ENCODE measurements around the gene SIM2. TPM values are rescaled to one million over a fixed set of nuclear protein-coding genes. Genes with fewer than 3 reads are reported as not detected.
A peak's percentile ranks its signal among the peaks of the same experiment; 100 is the strongest.

SIM2 gene
- total and polyA plus RNA-seq, 2 of the 13 experiments (the other 11 are each of a cell fraction or from before 2014, with no cell fraction given): 0.36 to 0.53 TPM

DNA sequence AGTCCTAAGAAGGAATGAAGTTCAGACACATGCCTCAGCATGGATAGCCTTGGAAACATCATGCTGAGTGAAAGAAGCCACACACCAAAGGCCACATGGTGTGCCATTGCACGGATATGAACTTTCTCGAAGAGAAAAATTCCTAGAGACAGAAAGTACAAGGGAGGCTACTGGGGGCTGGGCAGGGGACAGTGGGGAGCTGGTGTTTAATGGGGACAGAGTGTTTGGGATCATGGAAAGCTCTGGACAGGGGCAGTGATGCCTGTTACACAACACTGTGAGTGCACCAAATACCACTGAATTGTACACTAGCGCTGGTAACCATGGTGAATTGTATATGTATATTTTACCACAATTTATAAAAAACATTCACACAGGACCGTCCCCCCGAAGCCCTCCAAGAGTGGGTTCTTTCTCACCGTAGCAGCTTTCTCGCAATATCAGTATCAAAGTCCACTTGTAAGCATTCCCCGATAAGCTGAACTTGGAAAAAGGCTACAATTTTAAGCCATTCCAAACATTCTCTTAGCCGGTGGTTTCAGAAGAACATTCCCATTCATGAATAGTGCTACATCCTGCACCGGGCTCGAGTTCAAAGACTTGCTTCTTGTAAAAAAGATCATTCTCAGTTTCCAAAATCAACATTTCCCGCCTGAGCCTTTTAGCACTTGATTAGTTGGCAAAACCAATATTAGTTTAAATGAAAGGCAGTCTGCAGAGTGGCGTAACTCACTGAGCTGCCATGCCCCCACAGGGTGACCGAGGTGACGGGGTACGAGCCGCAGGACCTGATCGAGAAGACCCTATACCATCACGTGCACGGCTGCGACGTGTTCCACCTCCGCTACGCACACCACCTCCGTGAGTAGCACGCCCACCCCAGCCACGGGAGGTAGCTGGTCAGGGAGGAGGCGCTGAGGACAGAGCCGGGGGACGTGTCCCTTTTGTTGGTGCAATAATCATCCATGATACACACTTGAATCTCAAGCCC, 31.7 kb downstream of the SIM2 start (continued):
- TF ChIP-seq, protein P1, sequence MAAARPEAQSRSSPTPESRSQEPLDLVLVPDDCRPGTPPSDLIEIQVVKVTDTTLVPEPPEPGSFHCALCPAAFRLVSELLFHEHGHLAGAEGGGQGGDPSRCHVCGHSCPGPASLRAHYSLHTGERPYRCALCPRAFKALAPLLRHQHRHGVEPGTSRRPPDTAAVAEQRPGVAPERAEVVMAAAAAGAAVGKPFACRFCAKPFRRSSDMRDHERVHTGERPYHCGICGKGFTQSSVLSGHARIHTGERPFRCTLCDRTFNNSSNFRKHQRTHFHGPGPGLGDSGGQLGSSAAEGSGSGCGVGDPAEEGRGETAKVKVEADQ (CRISPR knock-in tag; IDR thresholded peaks at IDR 0.05; ENCODE audit: borderline replicate concordance): no peak
- TF ChIP-seq, protein P2, sequence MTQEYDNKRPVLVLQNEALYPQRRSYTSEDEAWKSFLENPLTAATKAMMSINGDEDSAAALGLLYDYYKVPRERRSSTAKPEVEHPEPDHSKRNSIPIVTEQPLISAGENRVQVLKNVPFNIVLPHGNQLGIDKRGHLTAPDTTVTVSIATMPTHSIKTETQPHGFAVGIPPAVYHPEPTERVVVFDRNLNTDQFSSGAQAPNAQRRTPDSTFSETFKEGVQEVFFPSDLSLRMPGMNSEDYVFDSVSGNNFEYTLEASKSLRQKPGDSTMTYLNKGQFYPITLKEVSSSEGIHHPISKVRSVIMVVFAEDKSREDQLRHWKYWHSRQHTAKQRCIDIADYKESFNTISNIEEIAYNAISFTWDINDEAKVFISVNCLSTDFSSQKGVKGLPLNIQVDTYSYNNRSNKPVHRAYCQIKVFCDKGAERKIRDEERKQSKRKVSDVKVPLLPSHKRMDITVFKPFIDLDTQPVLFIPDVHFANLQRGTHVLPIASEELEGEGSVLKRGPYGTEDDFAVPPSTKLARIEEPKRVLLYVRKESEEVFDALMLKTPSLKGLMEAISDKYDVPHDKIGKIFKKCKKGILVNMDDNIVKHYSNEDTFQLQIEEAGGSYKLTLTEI (CRISPR knock-in tag; conservative IDR thresholded peaks at IDR 0.05): no peak
- TF ChIP-seq, protein P3, sequence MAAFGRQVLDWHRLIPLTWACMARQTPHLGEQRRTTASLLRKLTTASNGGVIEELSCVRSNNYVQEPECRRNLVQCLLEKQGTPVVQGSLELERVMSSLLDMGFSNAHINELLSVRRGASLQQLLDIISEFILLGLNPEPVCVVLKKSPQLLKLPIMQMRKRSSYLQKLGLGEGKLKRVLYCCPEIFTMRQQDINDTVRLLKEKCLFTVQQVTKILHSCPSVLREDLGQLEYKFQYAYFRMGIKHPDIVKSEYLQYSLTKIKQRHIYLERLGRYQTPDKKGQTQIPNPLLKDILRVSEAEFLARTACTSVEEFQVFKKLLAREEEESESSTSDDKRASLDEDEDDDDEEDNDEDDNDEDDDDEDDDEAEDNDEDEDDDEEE (CRISPR knock-in tag; IDR thresholded peaks at IDR 0.05): 0 out of 2 replicates have a peak, but pooled peaks have one; percentile 37
- TF ChIP-seq SMAD9 (CRISPR knock-in tag; IDR thresholded peaks at IDR 0.05): no peak
- peak; percentile 85 for TF ChIP-seq PHF21A (CRISPR knock-in tag; IDR thresholded peaks at IDR 0.05)
- TF ChIP-seq SMC3 (IDR thresholded peaks at IDR 0.05; ENCODE audit: low read length): 0 out of 2 replicates have a peak, but pooled peaks have one; percentile 3
- no peak for TF ChIP-seq ZNF343 (CRISPR knock-in tag; IDR thresholded peaks at IDR 0.05)
- no peak for TF ChIP-seq KDM5A (IDR thresholded peaks at IDR 0.05; ENCODE audit: borderline replicate concordance, low read length)
- 0 out of 2 replicates have a peak, but pooled peaks have one; percentile 27 for TF ChIP-seq ZNF543 (CRISPR knock-in tag; IDR thresholded peaks at IDR 0.05)
- TF ChIP-seq ZNF775 (CRISPR knock-in tag; IDR thresholded peaks at IDR 0.05; ENCODE audit: borderline replicate concordance): no peak
- TF ChIP-seq ZNF878 (CRISPR knock-in tag; IDR thresholded peaks at IDR 0.05): no peak
- no peak for TF ChIP-seq CC2D1A (CRISPR knock-in tag; IDR thresholded peaks at IDR 0.05)
- TF ChIP-seq NR2F1 (CRISPR knock-in tag; IDR thresholded peaks at IDR 0.05): no peak
- peak; percentile 25; the same call in 1 of the 2 replicates for TF ChIP-seq KDM2A (CRISPR knock-in tag; IDR thresholded peaks at IDR 0.05; ENCODE audit: borderline replicate concordance, low read depth)
- TF ChIP-seq ZNF460 (CRISPR knock-in tag; IDR thresholded peaks at IDR 0.05; ENCODE audit: borderline replicate concordance): no peak
- no peak for TF ChIP-seq ZNF296 (CRISPR knock-in tag; conservative IDR thresholded peaks at IDR 0.05)
- TF ChIP-seq HNF4A (CRISPR knock-in tag; IDR thresholded peaks at IDR 0.05): peak; percentile 79
- TF ChIP-seq ZNF367 (CRISPR knock-in tag; IDR thresholded peaks at IDR 0.05; ENCODE audit: borderline replicate concordance): no peak
- no peak for TF ChIP-seq ZFP62 (CRISPR knock-in tag; IDR thresholded peaks at IDR 0.05)
- peak; percentile 62; the same call in 1 of the 2 replicates for TF ChIP-seq HNF4G (IDR thresholded peaks at IDR 0.05; ENCODE audit: borderline replicate concordance, low read depth, low read length)
- no peak for TF ChIP-seq HNF4G (CRISPR knock-in tag; IDR thresholded peaks at IDR 0.05; ENCODE audit: borderline replicate concordance, low read depth)
- no peak for TF ChIP-seq GTF3A (CRISPR knock-in tag; conservative IDR thresholded peaks at IDR 0.05)
- TF ChIP-seq ZSCAN21 (CRISPR knock-in tag; IDR thresholded peaks at IDR 0.05; ENCODE audit: borderline replicate concordance): no peak
- TF ChIP-seq HES4 (CRISPR knock-in tag; IDR thresholded peaks at IDR 0.05; ENCODE audit: borderline replicate concordance): no peak

All from HepG2 (cell line).